HepG2 (cell line): ENCODE data around the gene ADGRV1.

Source experiments
- JUND ChIP-seq: sonication (generic); formaldehyde crosslinking; IDR thresholded peaks from 2 replicates; pipeline ENCODE4 v1.8.0; 2022; ENCODE audit warnings: mild to moderate bottlenecking, missing genetic modification reagents
- PHF21A ChIP-seq: sonication (generic); formaldehyde crosslinking; IDR thresholded peaks from 2 replicates; pipeline ENCODE4 v1.5.0; 2020; ENCODE audit warnings: mild to moderate bottlenecking, missing genetic modification reagents
- POLR2A ChIP-seq, 2 experiments: IDR thresholded peaks; 2 replicates each; pipeline ENCODE4 v1.6.1; 2011; ENCODE audit warnings: low read depth in 2 of 2, low read length in 2 of 2, mild to moderate bottlenecking in 1 of 2, moderate library complexity in 1 of 2; ENCODE audit not compliant: insufficient read depth in 1 of 2
- RAD21 ChIP-seq: fragments of 450-650 bp; formaldehyde crosslinking; IDR thresholded peaks from 2 replicates; pipeline ENCODE4 v1.5.0; 2020; ENCODE audit warnings: mild to moderate bottlenecking
- ZIK1 ChIP-seq: sonication (generic); formaldehyde crosslinking; IDR thresholded peaks from 2 replicates; pipeline ENCODE4 v1.5.0; 2020; ENCODE audit warnings: mild to moderate bottlenecking, low read depth, missing genetic modification reagents, borderline replicate concordance
- TF ChIP-seq, protein P1 (sequence below): sonication (generic); formaldehyde crosslinking; IDR thresholded peaks from 2 replicates; pipeline ENCODE4 v1.5.0; 2020; ENCODE audit warnings: mild to moderate bottlenecking, missing genetic modification reagents, moderate library complexity
- TF ChIP-seq, protein P2 (sequence below): sonication (generic); formaldehyde crosslinking; IDR thresholded peaks from 2 replicates; pipeline ENCODE4 v1.5.0; 2020; ENCODE audit warnings: missing genetic modification reagents

DNA sequence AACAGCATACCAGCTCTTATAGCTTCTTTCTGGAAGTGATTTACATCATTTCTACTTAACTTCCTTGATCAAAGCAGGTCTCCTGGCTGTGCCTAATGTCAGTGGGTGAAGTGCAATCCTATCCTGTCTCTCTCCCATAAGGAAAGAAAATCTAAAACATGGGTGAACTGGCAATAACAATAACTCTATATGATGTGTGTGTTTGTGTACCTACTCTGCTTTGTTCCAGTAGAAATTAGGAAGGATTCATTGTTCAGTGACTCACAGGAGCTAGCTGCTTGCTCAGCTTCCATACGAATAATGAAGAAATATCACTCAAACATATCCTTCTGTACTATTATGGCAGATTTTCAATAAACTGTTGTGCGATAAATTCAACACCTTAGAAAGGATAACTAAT is 123.7 kb downstream of the ADGRV1 start:
- TF ChIP-seq, protein P1, sequence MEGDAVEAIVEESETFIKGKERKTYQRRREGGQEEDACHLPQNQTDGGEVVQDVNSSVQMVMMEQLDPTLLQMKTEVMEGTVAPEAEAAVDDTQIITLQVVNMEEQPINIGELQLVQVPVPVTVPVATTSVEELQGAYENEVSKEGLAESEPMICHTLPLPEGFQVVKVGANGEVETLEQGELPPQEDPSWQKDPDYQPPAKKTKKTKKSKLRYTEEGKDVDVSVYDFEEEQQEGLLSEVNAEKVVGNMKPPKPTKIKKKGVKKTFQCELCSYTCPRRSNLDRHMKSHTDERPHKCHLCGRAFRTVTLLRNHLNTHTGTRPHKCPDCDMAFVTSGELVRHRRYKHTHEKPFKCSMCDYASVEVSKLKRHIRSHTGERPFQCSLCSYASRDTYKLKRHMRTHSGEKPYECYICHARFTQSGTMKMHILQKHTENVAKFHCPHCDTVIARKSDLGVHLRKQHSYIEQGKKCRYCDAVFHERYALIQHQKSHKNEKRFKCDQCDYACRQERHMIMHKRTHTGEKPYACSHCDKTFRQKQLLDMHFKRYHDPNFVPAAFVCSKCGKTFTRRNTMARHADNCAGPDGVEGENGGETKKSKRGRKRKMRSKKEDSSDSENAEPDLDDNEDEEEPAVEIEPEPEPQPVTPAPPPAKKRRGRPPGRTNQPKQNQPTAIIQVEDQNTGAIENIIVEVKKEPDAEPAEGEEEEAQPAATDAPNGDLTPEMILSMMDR (CRISPR knock-in tag), result no peak
- TF ChIP-seq, protein P2, sequence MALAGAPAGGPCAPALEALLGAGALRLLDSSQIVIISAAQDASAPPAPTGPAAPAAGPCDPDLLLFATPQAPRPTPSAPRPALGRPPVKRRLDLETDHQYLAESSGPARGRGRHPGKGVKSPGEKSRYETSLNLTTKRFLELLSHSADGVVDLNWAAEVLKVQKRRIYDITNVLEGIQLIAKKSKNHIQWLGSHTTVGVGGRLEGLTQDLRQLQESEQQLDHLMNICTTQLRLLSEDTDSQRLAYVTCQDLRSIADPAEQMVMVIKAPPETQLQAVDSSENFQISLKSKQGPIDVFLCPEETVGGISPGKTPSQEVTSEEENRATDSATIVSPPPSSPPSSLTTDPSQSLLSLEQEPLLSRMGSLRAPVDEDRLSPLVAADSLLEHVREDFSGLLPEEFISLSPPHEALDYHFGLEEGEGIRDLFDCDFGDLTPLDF, result no peak
- TF ChIP-seq JUND (CRISPR knock-in tag), result no peak
- TF ChIP-seq RAD21 (CRISPR knock-in tag), result no peak
- no peak for TF ChIP-seq POLR2A (IDR thresholded peaks at IDR 0.05; ENCODE audit: insufficient read depth in 1 of 2, low read depth in 2 of 2, low read length in 2 of 2)
- TF ChIP-seq PHF21A, result no peak
- no peak for TF ChIP-seq ZIK1 (CRISPR knock-in tag)
